K562 (cell line): Measurements from ENCODE around the gene MGST3. TPM values are rescaled to one million over a fixed set of nuclear protein-coding genes. Genes with fewer than 3 reads are reported as not detected.
A peak's percentile ranks its signal among the peaks of the same experiment; 100 is the strongest.

Experiments used
- ARID1B ChIP-seq: fragments of 450-650 bp; IDR thresholded peaks from 2 replicates; pipeline ENCODE4 v1.6.1; 2016; ENCODE audit warnings: antibody characterized with exemption, mild to moderate bottlenecking, inconsistent platforms
- BRF1 ChIP-seq: IDR thresholded peaks from 3 replicates; pipeline ENCODE4 v1.6.1; 2011; ENCODE audit warnings: borderline replicate concordance, mild to moderate bottlenecking; ENCODE audit not compliant: insufficient read length; ENCODE audit errors: extremely low read depth
- EHMT2 ChIP-seq: fragments of 450-650 bp; IDR thresholded peaks from 2 replicates; pipeline ENCODE4 v1.6.1; 2018; ENCODE audit warnings: antibody characterized with exemption
- FOXP1 ChIP-seq: sonication (generic); formaldehyde crosslinking; IDR thresholded peaks from 2 replicates; pipeline ENCODE4 v1.8.0; 2022; ENCODE audit warnings: mild to moderate bottlenecking, missing genetic modification reagents
- GATA2 ChIP-seq: sonication (generic); formaldehyde crosslinking; IDR thresholded peaks from 2 replicates; pipeline ENCODE4 v1.4.0; 2020; ENCODE audit warnings: mild to moderate bottlenecking, missing genetic modification reagents
- KAT7 ChIP-seq: sonication (generic); formaldehyde crosslinking; IDR thresholded peaks from 2 replicates; pipeline ENCODE4 v1.8.0; 2022; ENCODE audit warnings: missing genetic modification reagents, mild to moderate bottlenecking, borderline replicate concordance
- LARP7 ChIP-seq: fragments of 450-650 bp; IDR thresholded peaks from 2 replicates; pipeline ENCODE4 v1.6.1; 2016
- LCOR ChIP-seq: sonication (generic); formaldehyde crosslinking; IDR thresholded peaks from 2 replicates; pipeline ENCODE4 v1.8.0; 2022; ENCODE audit warnings: mild to moderate bottlenecking, missing genetic modification reagents
- MTA2 ChIP-seq: fragments of 450-650 bp; IDR thresholded peaks from 2 replicates; pipeline ENCODE4 v1.6.1; 2016; ENCODE audit warnings: low read depth
- NFIC ChIP-seq: fragments of 450-650 bp; IDR thresholded peaks from 2 replicates; pipeline ENCODE4 v1.6.1; 2017; ENCODE audit warnings: mild to moderate bottlenecking, inconsistent platforms
- NR2C2 ChIP-seq, 2 experiments: fragments of 200-800 bp in 1 of 2; sonication (Bioruptor generic) in 1 of 2; sonication (generic) in 1 of 2; formaldehyde crosslinking in 1 of 2; IDR thresholded peaks; 2 replicates each; pipeline versions ENCODE4 v1.6.1 to v1.8.0; 2016 to 2022; ENCODE audit warnings: mild to moderate bottlenecking in 1 of 2, missing compliant biosample characterization in 1 of 2, missing genetic modification characterization in 1 of 2, missing genetic modification reagents in 1 of 2
- RBBP5 ChIP-seq: fragments of 200-600 bp; sonication (generic); IDR thresholded peaks from 2 replicates; pipeline ENCODE4 v1.6.1; 2012; ENCODE audit warnings: borderline replicate concordance, mild to moderate bottlenecking, low read length, control low read depth, inconsistent platforms; ENCODE audit not compliant: insufficient read depth, poor library complexity, severe bottlenecking
- RNF219 ChIP-seq: fragments of 250-450 bp; sonication (Bioruptor Pico); IDR thresholded peaks from 2 replicates; pipeline ENCODE4 v1.5.0; 2022; ENCODE audit warnings: mild to moderate bottlenecking
- TAF9B ChIP-seq: fragments of 450-650 bp; IDR thresholded peaks from 2 replicates; pipeline ENCODE4 v1.6.1; 2018; ENCODE audit warnings: mild to moderate bottlenecking; ENCODE audit not compliant: partially characterized antibody
- TFE3 ChIP-seq: fragments of 450-650 bp; formaldehyde crosslinking; IDR thresholded peaks from 2 replicates; pipeline ENCODE4 v1.4.0; 2020; ENCODE audit warnings: mild to moderate bottlenecking, mixed read lengths
- ZBTB43 ChIP-seq: sonication (generic); formaldehyde crosslinking; IDR thresholded peaks from 2 replicates; pipeline ENCODE4 v1.8.0; 2023; ENCODE audit warnings: mild to moderate bottlenecking, missing genetic modification reagents
- ZFP1 ChIP-seq: fragments of 450-650 bp; formaldehyde crosslinking; IDR thresholded peaks from 2 replicates; pipeline ENCODE4 v1.4.0; 2020; ENCODE audit warnings: mild to moderate bottlenecking, mixed read lengths
- ZNF57 ChIP-seq: fragments of 450-650 bp; formaldehyde crosslinking; IDR thresholded peaks from 2 replicates; pipeline ENCODE4 v1.4.0; 2020; ENCODE audit warnings: mild to moderate bottlenecking, moderate library complexity
- polyA plus RNA-seq, 8 experiments: library from polyadenylated mRNA; depleted of rRNA in 4 of 8; stranded (reverse) in 5 of 8; unstranded in 3 of 8; fragments of >200 nt; fragmentation: Nextera tagmentation in 2 of 8; fragmentation: Illumina TruSeq in 1 of 8; extraction: Ambion mirVana in 2 of 8; extraction: Trizol in 1 of 8; gene quantifications; 2 replicates each; pipeline versions ENCODE4 v1.2.1 to v1.2.3, GENCODE V29; 2011 to 2014; ENCODE audit warnings: inconsistent platforms in 1 of 8, missing spikeins in 1 of 8
- total RNA-seq, 7 experiments: library from RNA; depleted of rRNA in 6 of 7; stranded (reverse); fragments of >200 nt in 6 of 7; fragmentation: Illumina TruSeq in 2 of 7; extraction: Trizol in 2 of 7; gene quantifications; 2 replicates each; pipeline versions ENCODE4 v1.2.1 to v1.2.3, GENCODE V29; 2011 to 2021; ENCODE audit warnings: low replicate concordance in 1 of 7
- TF ChIP-seq, protein P1 (sequence below): fragments of 450-650 bp; IDR thresholded peaks from 2 replicates; pipeline ENCODE4 v1.6.1; 2018; ENCODE audit not compliant: partially characterized antibody

Gene MGST3
- total and polyA plus RNA-seq, 9 of the 15 experiments (the other 6 are each of a cell fraction or from before 2014, with no cell fraction given): 70.7 to 287 (median 105) TPM

DNA sequence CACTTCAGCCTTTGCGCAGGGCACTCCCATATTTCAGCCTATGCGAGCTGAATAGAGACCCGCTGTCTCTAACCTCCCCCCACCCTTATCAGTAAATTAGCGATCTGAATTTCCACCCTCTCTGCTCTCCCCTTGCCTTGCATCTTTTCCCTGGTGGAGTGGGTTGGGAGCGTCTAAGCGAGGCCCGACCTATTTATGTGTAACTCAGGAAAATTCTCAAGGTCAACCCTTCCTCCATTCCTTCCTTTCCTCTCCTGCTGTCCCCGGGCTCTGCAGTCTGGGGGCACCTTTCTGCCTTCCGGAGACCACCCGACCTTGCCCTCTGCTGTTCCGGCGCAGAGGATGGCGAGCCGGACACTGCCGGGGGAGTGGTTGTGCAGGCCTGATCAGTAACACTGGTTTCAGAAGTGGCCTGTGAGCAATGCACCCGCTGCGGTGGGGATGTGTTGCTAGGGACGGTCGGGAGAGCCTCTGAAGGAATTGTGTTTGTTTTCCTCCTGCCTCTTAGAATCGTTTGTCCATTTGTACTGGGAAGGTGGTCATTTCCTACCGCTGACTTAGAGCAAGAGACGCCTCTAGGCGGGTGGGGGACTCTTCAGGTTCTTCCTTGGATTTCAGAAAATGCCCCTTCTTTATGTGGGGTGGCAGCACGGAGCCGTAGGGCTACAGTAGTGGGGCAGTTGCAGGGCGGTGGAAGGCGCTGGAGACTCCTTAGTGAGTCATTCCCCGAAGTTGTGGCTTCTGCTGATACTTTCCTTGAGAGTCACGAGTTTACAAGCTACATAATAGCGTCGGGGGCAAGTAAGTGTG lies 513 bp downstream of the MGST3 start (continued):
- TF ChIP-seq LARP7 (no peak), TAF9B (no peak), GATA2 (CRISPR knock-in tag) (no peak), ZBTB43 (CRISPR knock-in tag) (no peak), TFE3 (CRISPR knock-in tag) (peak; percentile 82), KAT7 (CRISPR knock-in tag) (peak; percentile 83; the same call in 1 of the 2 replicates), NFIC (no peak), NR2C2 (CRISPR knock-in tag; IDR thresholded peaks at IDR 0.05) (no peak), NR2C2 (tag; IDR thresholded peaks at IDR 0.05) (no peak), FOXP1 (CRISPR knock-in tag) (no peak), RNF219 (CRISPR knock-in tag) (no peak), ARID1B (peak; percentile 79), RBBP5 (peak; percentile 28), EHMT2 (no peak), LCOR (CRISPR knock-in tag) (no peak; the same call in 1 of the 2 replicates), BRF1 (no peak), ZFP1 (no peak), ZNF57 (CRISPR knock-in tag) (no peak), MTA2 (0 out of 2 replicates have a peak, but pooled peaks have one; percentile 29)
- TF ChIP-seq, protein P1, sequence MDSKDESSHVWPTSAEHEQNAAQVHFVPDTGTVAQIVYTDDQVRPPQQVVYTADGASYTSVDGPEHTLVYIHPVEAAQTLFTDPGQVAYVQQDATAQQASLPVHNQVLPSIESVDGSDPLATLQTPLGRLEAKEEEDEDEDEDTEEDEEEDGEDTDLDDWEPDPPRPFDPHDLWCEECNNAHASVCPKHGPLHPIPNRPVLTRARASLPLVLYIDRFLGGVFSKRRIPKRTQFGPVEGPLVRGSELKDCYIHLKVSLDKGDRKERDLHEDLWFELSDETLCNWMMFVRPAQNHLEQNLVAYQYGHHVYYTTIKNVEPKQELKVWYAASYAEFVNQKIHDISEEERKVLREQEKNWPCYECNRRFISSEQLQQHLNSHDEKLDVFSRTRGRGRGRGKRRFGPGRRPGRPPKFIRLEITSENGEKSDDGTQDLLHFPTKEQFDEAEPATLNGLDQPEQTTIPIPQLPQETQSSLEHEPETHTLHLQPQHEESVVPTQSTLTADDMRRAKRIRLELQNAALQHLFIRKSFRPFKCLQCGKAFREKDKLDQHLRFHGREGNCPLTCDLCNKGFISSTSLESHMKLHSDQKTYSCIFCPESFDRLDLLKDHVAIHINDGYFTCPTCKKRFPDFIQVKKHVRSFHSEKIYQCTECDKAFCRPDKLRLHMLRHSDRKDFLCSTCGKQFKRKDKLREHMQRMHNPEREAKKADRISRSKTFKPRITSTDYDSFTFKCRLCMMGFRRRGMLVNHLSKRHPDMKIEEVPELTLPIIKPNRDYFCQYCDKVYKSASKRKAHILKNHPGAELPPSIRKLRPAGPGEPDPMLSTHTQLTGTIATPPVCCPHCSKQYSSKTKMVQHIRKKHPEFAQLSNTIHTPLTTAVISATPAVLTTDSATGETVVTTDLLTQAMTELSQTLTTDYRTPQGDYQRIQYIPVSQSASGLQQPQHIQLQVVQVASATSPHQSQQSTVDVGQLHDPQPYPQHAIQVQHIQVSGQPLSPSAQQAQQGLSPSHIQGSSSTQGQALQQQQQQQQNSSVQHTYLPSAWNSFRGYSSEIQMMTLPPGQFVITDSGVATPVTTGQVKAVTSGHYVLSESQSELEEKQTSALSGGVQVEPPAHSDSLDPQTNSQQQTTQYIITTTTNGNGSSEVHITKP: peak; percentile 17
